Measurements from ENCODE around the gene SLC27A2. TPM values are rescaled to one million over a fixed set of nuclear protein-coding genes. Genes with fewer than 3 reads are reported as not detected.

SLC27A2 gene
- total and polyA plus RNA-seq, 4 donors, result 80.2 to 504 (median 216) TPM

GRCh38 chr15:50218291-50218690 lies 36.3 kb downstream of the SLC27A2 start:
- no peak overlapping the region for H3K9ac ChIP-seq (ENCODE audit: low read depth in 1 of 2, low read length in 2 of 2)
- H3K4me1 ChIP-seq (ENCODE audit: control insufficient read depth in 4 of 4, insufficient read depth in 4 of 4, low read length in 3 of 4), result no peaks in the 10 kb centered on the region
- WGBS, result 71% methylated on average over 1 of the region's 1 CpG
- H3K36me3 ChIP-seq (ENCODE audit: control insufficient read depth in 4 of 4, insufficient read depth in 3 of 4, low read depth in 1 of 4, low read length in 3 of 4), result peaks cover 0 to 15% (median 9%) of the 10 kb centered on the region in 4 donors
- no peaks in the 10 kb centered on the region for H3K27me3 ChIP-seq (ENCODE audit: control insufficient read depth in 4 of 4, insufficient read depth in 4 of 4, low read length in 3 of 4)
- DNase-seq (ENCODE audit: low spot score), result no peak
- no peak overlapping the region for H3K27ac ChIP-seq (ENCODE audit: low read depth in 1 of 2, low read length in 2 of 2)
- TF ChIP-seq RXRA (IDR thresholded peaks at IDR 0.05), result no peak
- no peak for TF ChIP-seq HNF4G (IDR thresholded peaks at IDR 0.05)
- TF ChIP-seq FOXA1 (IDR thresholded peaks at IDR 0.05), result no peak
- no peaks in the 10 kb centered on the region for H3K9me3 ChIP-seq (ENCODE audit: control insufficient read depth in 4 of 4, low read length in 3 of 4)
- H3K4me3 ChIP-seq (ENCODE audit: low read depth in 1 of 3, low read length in 3 of 3), result no peak overlapping the region

GRCh38 chr15:50218691-50219090 lies 36.7 kb downstream of the SLC27A2 start:
- H3K4me1 ChIP-seq (ENCODE audit: control insufficient read depth in 4 of 4, insufficient read depth in 4 of 4, low read length in 3 of 4), result no peaks in the 10 kb centered on the region
- no peaks in the 10 kb centered on the region for H3K9me3 ChIP-seq (ENCODE audit: control insufficient read depth in 4 of 4, low read length in 3 of 4)
- no peak overlapping the region for H3K9ac ChIP-seq (ENCODE audit: low read depth in 1 of 2, low read length in 2 of 2)
- DNase-seq (ENCODE audit: low spot score), result no peak
- TF ChIP-seq GABPA (IDR thresholded peaks at IDR 0.05 in 1 of 2, conservative IDR thresholded peaks at IDR 0.05 in 1 of 2) (no peak), FOXA1 (IDR thresholded peaks at IDR 0.05) (no peak), HNF4G (IDR thresholded peaks at IDR 0.05) (no peak)
- H3K36me3 ChIP-seq (ENCODE audit: control insufficient read depth in 4 of 4, insufficient read depth in 3 of 4, low read depth in 1 of 4, low read length in 3 of 4), result peaks cover 0 to 17% (median 13%) of the 10 kb centered on the region in 4 donors
- H3K4me3 ChIP-seq (ENCODE audit: low read depth in 1 of 3, low read length in 3 of 3), result no peak overlapping the region
- no peaks in the 10 kb centered on the region for H3K27me3 ChIP-seq (ENCODE audit: control insufficient read depth in 4 of 4, insufficient read depth in 4 of 4, low read length in 3 of 4)
- H3K27ac ChIP-seq (ENCODE audit: low read depth in 1 of 2, low read length in 2 of 2), result no peak overlapping the region
- WGBS, result 89% methylated on average over 1 of the region's 1 CpG

DNA sequence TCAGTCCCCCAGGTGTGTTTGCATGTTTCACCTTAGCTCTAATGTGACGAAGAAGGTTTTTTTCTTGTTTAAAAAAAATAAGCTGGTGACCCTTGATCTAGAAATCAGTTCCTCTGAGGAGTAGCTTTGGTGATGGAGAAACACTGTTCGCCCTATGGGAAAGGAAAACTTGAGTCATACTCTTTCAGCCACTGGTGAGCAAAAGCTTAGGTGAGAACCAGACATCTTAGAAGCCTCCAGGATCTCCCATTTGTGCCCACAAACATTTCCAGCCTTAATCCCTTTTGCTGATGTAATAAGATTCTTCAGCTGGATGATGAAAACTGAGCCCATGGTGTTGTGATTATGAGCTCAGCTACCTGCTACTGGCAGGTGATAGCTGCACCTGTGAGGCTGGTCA lies 37.8 kb downstream of the SLC27A2 start:
- no peak overlapping the region for H3K27ac ChIP-seq (ENCODE audit: low read depth in 1 of 2, low read length in 2 of 2)
- H3K27me3 ChIP-seq (ENCODE audit: control insufficient read depth in 4 of 4, insufficient read depth in 4 of 4, low read length in 3 of 4), result no peaks in the 10 kb centered on the region
- peaks cover 0 to 5% (median 4%) of the 10 kb centered on the region in 4 donors for H3K4me1 ChIP-seq (ENCODE audit: control insufficient read depth in 4 of 4, insufficient read depth in 4 of 4, low read length in 3 of 4)
- H3K36me3 ChIP-seq (ENCODE audit: control insufficient read depth in 4 of 4, insufficient read depth in 3 of 4, low read depth in 1 of 4, low read length in 3 of 4), result peaks cover 0 to 19% (median 16%) of the 10 kb centered on the region in 4 donors
- DNase-seq (ENCODE audit: low spot score), result no peak
- WGBS, result 95% methylated on average over 2 of the region's 2 CpGs
- H3K9ac ChIP-seq (ENCODE audit: low read depth in 1 of 2, low read length in 2 of 2), result no peak overlapping the region
- no peak for TF ChIP-seq RAD21 (IDR thresholded peaks at IDR 0.05)
- no peak for TF ChIP-seq FOXA1 (IDR thresholded peaks at IDR 0.05)
- TF ChIP-seq FOXA2 (IDR thresholded peaks at IDR 0.05), result no peak
- no peak for TF ChIP-seq JUND (IDR thresholded peaks at IDR 0.05)
- no peak for TF ChIP-seq RXRA (IDR thresholded peaks at IDR 0.05)
- no peak overlapping the region for H3K4me3 ChIP-seq (ENCODE audit: low read depth in 1 of 3, low read length in 3 of 3)
- H3K9me3 ChIP-seq (ENCODE audit: control insufficient read depth in 4 of 4, low read length in 3 of 4), result no peaks in the 10 kb centered on the region

GRCh38 chr15:50222181-50222580 lies 40.2 kb downstream of the SLC27A2 start:
- TF ChIP-seq FOXA2 (IDR thresholded peaks at IDR 0.05) (no peak), EGR1 (IDR thresholded peaks at IDR 0.05; ENCODE audit: low read depth in 2 of 2) (no peak), HNF4A (conservative IDR thresholded peaks at IDR 0.05) (no peak)
- TF ChIP-seq, protein P1, sequence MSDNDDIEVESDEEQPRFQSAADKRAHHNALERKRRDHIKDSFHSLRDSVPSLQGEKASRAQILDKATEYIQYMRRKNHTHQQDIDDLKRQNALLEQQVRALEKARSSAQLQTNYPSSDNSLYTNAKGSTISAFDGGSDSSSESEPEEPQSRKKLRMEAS (IDR thresholded peaks at IDR 0.05), result no peak
- TF ChIP-seq, protein P2, sequence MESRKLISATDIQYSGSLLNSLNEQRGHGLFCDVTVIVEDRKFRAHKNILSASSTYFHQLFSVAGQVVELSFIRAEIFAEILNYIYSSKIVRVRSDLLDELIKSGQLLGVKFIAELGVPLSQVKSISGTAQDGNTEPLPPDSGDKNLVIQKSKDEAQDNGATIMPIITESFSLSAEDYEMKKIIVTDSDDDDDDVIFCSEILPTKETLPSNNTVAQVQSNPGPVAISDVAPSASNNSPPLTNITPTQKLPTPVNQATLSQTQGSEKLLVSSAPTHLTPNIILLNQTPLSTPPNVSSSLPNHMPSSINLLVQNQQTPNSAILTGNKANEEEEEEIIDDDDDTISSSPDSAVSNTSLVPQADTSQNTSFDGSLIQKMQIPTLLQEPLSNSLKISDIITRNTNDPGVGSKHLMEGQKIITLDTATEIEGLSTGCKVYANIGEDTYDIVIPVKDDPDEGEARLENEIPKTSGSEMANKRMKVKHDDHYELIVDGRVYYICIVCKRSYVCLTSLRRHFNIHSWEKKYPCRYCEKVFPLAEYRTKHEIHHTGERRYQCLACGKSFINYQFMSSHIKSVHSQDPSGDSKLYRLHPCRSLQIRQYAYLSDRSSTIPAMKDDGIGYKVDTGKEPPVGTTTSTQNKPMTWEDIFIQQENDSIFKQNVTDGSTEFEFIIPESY (IDR thresholded peaks at IDR 0.05), result no peak
- DNase-seq (ENCODE audit: low spot score), result no peak
- H3K9me3 ChIP-seq (ENCODE audit: control insufficient read depth in 4 of 4, low read length in 3 of 4), result no peaks in the 10 kb centered on the region
- H3K4me3 ChIP-seq (ENCODE audit: low read depth in 1 of 3, low read length in 3 of 3), result no peak overlapping the region
- 89% methylated on average over 2 of the region's 2 CpGs for WGBS
- no peak overlapping the region for H3K27ac ChIP-seq (ENCODE audit: low read depth in 1 of 2, low read length in 2 of 2)
- peaks cover 3 to 26% (median 22%) of the 10 kb centered on the region in 4 donors for H3K4me1 ChIP-seq (ENCODE audit: control insufficient read depth in 4 of 4, insufficient read depth in 4 of 4, low read length in 3 of 4)
- H3K9ac ChIP-seq (ENCODE audit: low read depth in 1 of 2, low read length in 2 of 2), result no peak overlapping the region
- peaks cover 0 to 22% (median 19%) of the 10 kb centered on the region in 4 donors for H3K36me3 ChIP-seq (ENCODE audit: control insufficient read depth in 4 of 4, insufficient read depth in 3 of 4, low read depth in 1 of 4, low read length in 3 of 4)
- no peaks in the 10 kb centered on the region for H3K27me3 ChIP-seq (ENCODE audit: control insufficient read depth in 4 of 4, insufficient read depth in 4 of 4, low read length in 3 of 4)
